A673 (cell line): ENCODE results near the gene ZNF358.

Experiments
- CTCF ChIP-seq: fragments of 300-800, 200-600 bp; sonication (generic); conservative IDR thresholded peaks from 2 replicates; pipeline ENCODE4 v1.5.1; 2017; ENCODE audit warnings: low read depth, mild to moderate bottlenecking, antibody characterized with exemption, low read length, moderate library complexity, mixed read lengths
- EZH2 ChIP-seq: fragments of 200-600 bp; sonication (generic); IDR thresholded peaks from 2 replicates; pipeline ENCODE4 v1.6.1; 2017; ENCODE audit warnings: borderline replicate concordance, low read depth, mild to moderate bottlenecking, mixed read lengths, antibody characterized with exemption, low read length; ENCODE audit not compliant: poor library complexity, severe bottlenecking

- no peak for TF ChIP-seq CTCF
- TF ChIP-seq EZH2: no peak
These were observed 40.9 kb downstream of the ZNF358 start for GRCh38 chr19:7556696-7557315.
